Endothelial cell of umbilical vein (primary cell): ENCODE data around the gene TBK1. TPM values are rescaled to one million over a fixed set of nuclear protein-coding genes. Genes with fewer than 3 reads are reported as not detected.

Experiments used
- BruUV-seq: library from RNA; stranded (reverse); fragments of 400-500 nt; replicated peaks from 2 replicates; lab custom pipeline; 2021; lab: Mats Ljungman, UMichigan
- CTCF ChIA-PET: fragments of 300-600, 350-600 bp; sonication (Branson Sonifier 250); formaldehyde crosslinking; loops from one replicate; lab custom pipeline; 2021; ENCODE audit warnings: antibody characterized with exemption, inconsistent platforms; lab: Charles Lee
- POLR2A ChIA-PET: fragments of 300-600, 350-600 bp; sonication (Branson Sonifier 250); formaldehyde crosslinking; loops from one replicate; lab custom pipeline; 2021; ENCODE audit warnings: antibody characterized with exemption, inconsistent platforms; lab: Charles Lee
- DNase-seq: peaks from one replicate; pipeline ENCODE4 v3.0.0-alpha.2; 2011; ENCODE audit warnings: low read depth, low spot score
- FAIRE-seq: peaks from 2 replicates; lab custom pipeline; 2011; peaks lifted over from hg19 to GRCh38; lab: Jason Lieb, UNC
- H2AFZ ChIP-seq: 2 replicates; pipeline ENCODE4 v1.6.0; 2012; ENCODE audit warnings: low read depth, low read length, control low read depth, inconsistent platforms
- H3K27ac ChIP-seq: 2 replicates; pipeline ENCODE4 v1.5.1; 2011; ENCODE audit warnings: low read depth, mild to moderate bottlenecking, control low read depth, low read length, moderate library complexity; ENCODE audit not compliant: insufficient read depth
- H3K27me3 ChIP-seq, 2 experiments: 2 replicates each; pipeline versions ENCODE4 v1.6.0 to v1.6.1; 2011; ENCODE audit warnings: low read length in 2 of 2, mixed read lengths in 1 of 2; ENCODE audit not compliant: control insufficient read depth in 2 of 2, insufficient read depth in 2 of 2
- H3K36me3 ChIP-seq, 2 experiments: 2 replicates in 1 of 2; 3 replicates in 1 of 2; pipeline ENCODE4 v1.5.1; 2011; ENCODE audit warnings: low read length in 2 of 2, mild to moderate bottlenecking in 1 of 2, moderate library complexity in 1 of 2; ENCODE audit not compliant: control insufficient read depth in 2 of 2, insufficient read depth in 2 of 2; ENCODE audit errors: extremely low read depth in 1 of 2
- H3K4me1 ChIP-seq: 3 replicates; pipeline ENCODE4 v1.5.1; 2011; ENCODE audit warnings: mild to moderate bottlenecking, low read length; ENCODE audit not compliant: control insufficient read depth, insufficient read depth; ENCODE audit errors: extremely low read depth
- H3K4me2 ChIP-seq: 2 replicates; pipeline ENCODE4 v1.6.1; 2011; ENCODE audit warnings: low read length, control low read depth, mixed read lengths; ENCODE audit not compliant: insufficient read depth
- H3K4me3 ChIP-seq, 3 experiments: fragments of 200-600 bp in 1 of 3; sonication (generic), shearing (Covaris generic) in 1 of 3; replicated peaks in 1 of 3; 2 replicates each; pipeline ENCODE4 v1.5.1; 2011 to 2016; ENCODE audit warnings: control low read depth in 3 of 3, low read length in 3 of 3, mild to moderate bottlenecking in 2 of 3, inconsistent platforms in 1 of 3, low read depth in 1 of 3, moderate library complexity in 1 of 3; ENCODE audit not compliant: insufficient read depth in 1 of 3
- H3K79me2 ChIP-seq: 2 replicates; pipeline ENCODE4 v1.6.0; 2012; ENCODE audit warnings: low read length, inconsistent platforms; ENCODE audit not compliant: control insufficient read depth, insufficient read depth
- H3K9ac ChIP-seq: replicated peaks from 2 replicates; pipeline ENCODE3; 2011; ENCODE audit warnings: low read length, control low read depth; ENCODE audit not compliant: insufficient read depth; ENCODE audit errors: extremely low read depth
- H3K9me1 ChIP-seq: replicated peaks from 3 replicates; pipeline ENCODE4 v1.6.0; 2011; ENCODE audit warnings: mild to moderate bottlenecking, low read length; ENCODE audit not compliant: control insufficient read depth, insufficient read depth; ENCODE audit errors: extremely low read depth
- H3K9me3 ChIP-seq: replicated peaks from 2 replicates; pipeline ENCODE4 v1.5.1; 2012; ENCODE audit warnings: low read length, inconsistent platforms; ENCODE audit not compliant: control insufficient read depth, insufficient read depth
- H4K20me1 ChIP-seq: replicated peaks from 2 replicates; pipeline ENCODE3; 2011; ENCODE audit warnings: mild to moderate bottlenecking, low read length; ENCODE audit not compliant: control insufficient read depth, insufficient read depth; ENCODE audit errors: extremely low read depth
- EZH2 ChIP-seq: IDR thresholded peaks from 2 replicates; pipeline ENCODE4 v1.6.1; 2012; ENCODE audit warnings: borderline replicate concordance, low read depth, mild to moderate bottlenecking, moderate library complexity, low read length, inconsistent platforms; ENCODE audit not compliant: severe bottlenecking
- GATA2 ChIP-seq: IDR thresholded peaks from 2 replicates; pipeline ENCODE4 v1.7.0; 2011; ENCODE audit warnings: low read depth, mild to moderate bottlenecking, moderate library complexity, mixed read lengths, low read length; ENCODE audit not compliant: insufficient read length, insufficient read depth
- JUN ChIP-seq: IDR thresholded peaks from 2 replicates; pipeline ENCODE4 v1.6.1; 2011; ENCODE audit warnings: borderline replicate concordance, low read depth; ENCODE audit not compliant: insufficient read length, insufficient read depth
- POLR2A ChIP-seq: IDR thresholded peaks from 2 replicates; pipeline ENCODE4 v1.6.1; 2012; ENCODE audit warnings: low read depth, mild to moderate bottlenecking, control low read depth, low read length
- dilution Hi-C: fragments of 300-500 bp; cut with MboI; formaldehyde crosslinking; loops from one replicate; pipeline ENCODE4 v1.15.0; 2019; ENCODE audit warnings: low sequenced_read_pairs; ENCODE audit not compliant: extremely low pct_ligation_motif_present
- intact Hi-C: fragments of 100-400 bp; cut with micrococcal nuclease; formaldehyde crosslinking; loops from one replicate; pipeline ENCODE4 v1.10.0; 2022
- polyA plus RNA-seq, 4 experiments: library from polyadenylated mRNA; depleted of rRNA in 3 of 4; stranded (reverse) in 3 of 4; unstranded in 1 of 4; fragments of >200 nt; gene quantifications; 2 replicates each; pipeline versions ENCODE4 v1.2.1 to v1.2.3, GENCODE V29; 2011 to 2012; ENCODE audit warnings: missing spikeins in 1 of 4
- total RNA-seq: library from RNA; stranded (reverse); gene quantifications from 2 replicates; pipeline ENCODE4 v1.2.3, GENCODE V29; 2021
- TF ChIP-seq, protein P1 (sequence below), 2 donors: IDR thresholded peaks; 1 replicate in 1 of 2; 2 replicates in 1 of 2; pipeline ENCODE4 v1.5.1; 2011; ENCODE audit warnings: low read length in 2 of 2, mild to moderate bottlenecking in 2 of 2, moderate library complexity in 2 of 2, control low read depth in 1 of 2, inconsistent platforms in 1 of 2, low read depth in 1 of 2; ENCODE audit not compliant: insufficient read depth in 1 of 2; ENCODE audit errors: extremely low read depth in 1 of 2
- TF ChIP-seq, protein P2 (sequence below): IDR thresholded peaks from 2 replicates; pipeline ENCODE4 v1.6.1; 2011; ENCODE audit not compliant: insufficient read depth, insufficient read length

TBK1 gene
- total and polyA plus RNA-seq, 2 donors (not counting 3 experiments of a cell fraction or from before 2014, with no cell fraction given): 8.0 to 28.9 TPM

- FAIRE-seq (no peak), DNase-seq (no peak)
- Histone ChIP-seq H3K4me2 (no peak overlapping the region), H3K36me3 (no peaks in the 10 kb centered on the region), H3K79me2 (no peaks in the 10 kb centered on the region), H3K27ac (no peak overlapping the region), H3K9ac (no peak overlapping the region), H3K27me3 (peaks cover 7 to 8% of the 10 kb centered on the region in 2 experiments), H3K4me3 (no peak overlapping the region), H3K9me3 (no peaks in the 10 kb centered on the region), H4K20me1 (no peaks in the 10 kb centered on the region), H3K9me1 (no peaks in the 10 kb centered on the region), H2AFZ (no peak overlapping the region), H3K4me1 (no peaks in the 10 kb centered on the region)
- intact Hi-C loops (no loop called here), dilution Hi-C loops (no loop called here)
- BruUV-seq: no TSS peak
- POLR2A ChIA-PET: no interaction called here
- CTCF ChIA-PET: no interaction called here
- TF ChIP-seq JUN (no peak), EZH2 (no peak), POLR2A (no peak), GATA2 (no peak)
- TF ChIP-seq, protein P1, sequence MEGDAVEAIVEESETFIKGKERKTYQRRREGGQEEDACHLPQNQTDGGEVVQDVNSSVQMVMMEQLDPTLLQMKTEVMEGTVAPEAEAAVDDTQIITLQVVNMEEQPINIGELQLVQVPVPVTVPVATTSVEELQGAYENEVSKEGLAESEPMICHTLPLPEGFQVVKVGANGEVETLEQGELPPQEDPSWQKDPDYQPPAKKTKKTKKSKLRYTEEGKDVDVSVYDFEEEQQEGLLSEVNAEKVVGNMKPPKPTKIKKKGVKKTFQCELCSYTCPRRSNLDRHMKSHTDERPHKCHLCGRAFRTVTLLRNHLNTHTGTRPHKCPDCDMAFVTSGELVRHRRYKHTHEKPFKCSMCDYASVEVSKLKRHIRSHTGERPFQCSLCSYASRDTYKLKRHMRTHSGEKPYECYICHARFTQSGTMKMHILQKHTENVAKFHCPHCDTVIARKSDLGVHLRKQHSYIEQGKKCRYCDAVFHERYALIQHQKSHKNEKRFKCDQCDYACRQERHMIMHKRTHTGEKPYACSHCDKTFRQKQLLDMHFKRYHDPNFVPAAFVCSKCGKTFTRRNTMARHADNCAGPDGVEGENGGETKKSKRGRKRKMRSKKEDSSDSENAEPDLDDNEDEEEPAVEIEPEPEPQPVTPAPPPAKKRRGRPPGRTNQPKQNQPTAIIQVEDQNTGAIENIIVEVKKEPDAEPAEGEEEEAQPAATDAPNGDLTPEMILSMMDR (IDR thresholded peaks at IDR 0.05; ENCODE audit: extremely low read depth in 1 of 2, insufficient read depth in 1 of 2, low read depth in 1 of 2, low read length in 2 of 2): no peak
- TF ChIP-seq, protein P2, sequence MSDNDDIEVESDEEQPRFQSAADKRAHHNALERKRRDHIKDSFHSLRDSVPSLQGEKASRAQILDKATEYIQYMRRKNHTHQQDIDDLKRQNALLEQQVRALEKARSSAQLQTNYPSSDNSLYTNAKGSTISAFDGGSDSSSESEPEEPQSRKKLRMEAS: no peak
Observed at GRCh38 chr12:64525461-64526160, 73.7 kb downstream of the TBK1 start.
